K562 (cell line): Measurements from ENCODE around the gene LARP6. TPM values are rescaled to one million over a fixed set of nuclear protein-coding genes. Genes with fewer than 3 reads are reported as not detected.

Source experiments
- ATAC-seq: fragments of 200-7000 bp; cut with Tn5 transposase; 3 replicates; pipeline ENCODE4 v1.9.1; 2020; ENCODE audit warnings: moderate library complexity
- BruUV-seq: library from RNA; stranded (reverse); fragments of 400-500 nt; replicated peaks from 2 replicates; lab custom pipeline; 2021; lab: Mats Ljungman, UMichigan
- CTCF ChIA-PET: fragments of 300-600 bp; formaldehyde crosslinking; extraction: SDS; loops from one replicate; lab custom pipeline; 2021; ENCODE audit warnings: low intra/inter-chr PET ratio; lab: Yijun Ruan, JAX
- POLR2A ChIA-PET: fragments of 300-600, 350-650 bp; sonication (Branson Sonifier 250); formaldehyde crosslinking; extraction: SDS; loops from one replicate; lab custom pipeline; 2021; ENCODE audit warnings: antibody characterized with exemption, inconsistent platforms; lab: Yijun Ruan, JAX
- DNase-seq, 4 experiments: peaks; one replicate each; pipeline versions ENCODE4 v3.0.0 to v3.0.0-alpha.2; 2011 to 2018; ENCODE audit warnings: low spot score in 3 of 4, mixed read lengths in 3 of 4; ENCODE audit errors: extremely low read depth in 1 of 4
- FAIRE-seq: peaks from 2 replicates; lab custom pipeline; 2011; peaks lifted over from hg19 to GRCh38; lab: Jason Lieb, UNC
- H2AFZ ChIP-seq: 2 replicates; pipeline ENCODE4 v1.6.0; 2011; ENCODE audit warnings: low read depth, low read length, control low read depth, inconsistent platforms
- H3K27ac ChIP-seq: fragments of 200-600 bp; 3 replicates; pipeline ENCODE4 v1.8.0; 2011; ENCODE audit warnings: low read depth, mild to moderate bottlenecking, control low read depth, inconsistent platforms, low read length, moderate library complexity, mixed read lengths; ENCODE audit errors: extremely low read depth
- H3K27me3 ChIP-seq, 2 experiments: fragments of 300-600 bp in 1 of 2; 2 replicates in 1 of 2; 3 replicates in 1 of 2; pipeline versions ENCODE4 v1.6.0 to v1.8.0; 2011; ENCODE audit warnings: inconsistent platforms in 2 of 2, low read length in 2 of 2, mild to moderate bottlenecking in 1 of 2, mixed read lengths in 1 of 2, moderate library complexity in 1 of 2; ENCODE audit not compliant: control insufficient read depth in 2 of 2, insufficient read depth in 2 of 2
- H3K36me3 ChIP-seq: fragments of 300-600 bp; 3 replicates; pipeline ENCODE4 v1.8.0; 2011; ENCODE audit warnings: mild to moderate bottlenecking, low read length, inconsistent platforms; ENCODE audit not compliant: control insufficient read depth, insufficient read depth
- H3K4me1 ChIP-seq, 2 experiments: fragments of 200-600 bp in 1 of 2; replicated peaks in 1 of 2; 2 replicates in 1 of 2; 3 replicates in 1 of 2; pipeline versions ENCODE4 v1.5.1 to v1.8.0; 2011; ENCODE audit warnings: inconsistent platforms in 2 of 2, low read length in 2 of 2, mild to moderate bottlenecking in 1 of 2, mixed read lengths in 1 of 2, moderate library complexity in 1 of 2; ENCODE audit not compliant: control insufficient read depth in 2 of 2, insufficient read depth in 2 of 2
- H3K4me2 ChIP-seq: 2 replicates; pipeline ENCODE4 v1.6.1; 2011; ENCODE audit warnings: low read length, control low read depth, inconsistent platforms, mixed read lengths; ENCODE audit not compliant: insufficient read depth
- H3K4me3 ChIP-seq: fragments of 200-600 bp; sonication (generic), shearing (Covaris generic); 2 replicates; pipeline ENCODE4 v1.5.1; 2016; ENCODE audit warnings: control low read depth, inconsistent platforms
- H3K79me2 ChIP-seq: fragments of 200-600 bp; 3 replicates; pipeline ENCODE4 v1.8.0; 2011; ENCODE audit warnings: low read length, inconsistent platforms; ENCODE audit not compliant: control insufficient read depth, insufficient read depth
- H3K9ac ChIP-seq, 2 experiments: 2 replicates each; pipeline versions ENCODE4 v1.6.0 to v1.6.1; 2011; ENCODE audit warnings: low read depth in 2 of 2, low read length in 2 of 2, control low read depth in 1 of 2, inconsistent platforms in 1 of 2, mild to moderate bottlenecking in 1 of 2, mixed read lengths in 1 of 2; ENCODE audit not compliant: insufficient read depth in 1 of 2
- H3K9me1 ChIP-seq: one replicate; pipeline ENCODE4 v1.6.0; 2011; ENCODE audit warnings: inconsistent platforms, mild to moderate bottlenecking, low read length, moderate library complexity; ENCODE audit not compliant: control insufficient read depth, insufficient read depth
- H3K9me3 ChIP-seq: replicated peaks from 2 replicates; pipeline ENCODE4 v1.5.1; 2011; ENCODE audit warnings: low read depth, low read length, inconsistent platforms; ENCODE audit not compliant: control insufficient read depth, insufficient read depth
- H4K20me1 ChIP-seq: replicated peaks from 2 replicates; pipeline ENCODE4 v1.6.1; 2011; ENCODE audit warnings: low read length, inconsistent platforms, mixed read lengths; ENCODE audit not compliant: control insufficient read depth, insufficient read depth
- NFXL1 ChIP-seq: fragments of 450-650 bp; formaldehyde crosslinking; IDR thresholded peaks from 2 replicates; pipeline ENCODE4 v1.4.0; 2021; ENCODE audit warnings: mild to moderate bottlenecking
- ZNF407 ChIP-seq: fragments of 450-650 bp; IDR thresholded peaks from 2 replicates; pipeline ENCODE4 v1.6.1; 2016; ENCODE audit warnings: low read depth
- in situ Hi-C: fragments of 300-500 bp; cut with MboI; formaldehyde crosslinking; loops from 4 replicates; pipeline ENCODE4 v1.15.0; 2018; ENCODE audit warnings: inconsistent platforms, mixed read lengths
- intact Hi-C: fragments of 100-400 bp; cut with micrococcal nuclease; formaldehyde crosslinking; loops from 2 replicates; pipeline ENCODE4 v1.14.2; 2022
- polyA plus RNA-seq, 8 experiments: library from polyadenylated mRNA; depleted of rRNA in 4 of 8; stranded (reverse) in 5 of 8; unstranded in 3 of 8; fragments of >200 nt; fragmentation: Nextera tagmentation in 2 of 8; fragmentation: Illumina TruSeq in 1 of 8; extraction: Ambion mirVana in 2 of 8; extraction: Trizol in 1 of 8; gene quantifications; 2 replicates each; pipeline versions ENCODE4 v1.2.1 to v1.2.3, GENCODE V29; 2011 to 2014; ENCODE audit warnings: inconsistent platforms in 1 of 8, missing spikeins in 1 of 8
- total RNA-seq, 7 experiments: library from RNA; depleted of rRNA in 6 of 7; stranded (reverse); fragments of >200 nt in 6 of 7; fragmentation: Illumina TruSeq in 2 of 7; extraction: Trizol in 2 of 7; gene quantifications; 2 replicates each; pipeline versions ENCODE4 v1.2.1 to v1.2.3, GENCODE V29; 2011 to 2021; ENCODE audit warnings: low replicate concordance in 1 of 7

LARP6 gene
- total and polyA plus RNA-seq, 9 of the 15 experiments (the other 6 are each of a cell fraction or from before 2014, with no cell fraction given), result not detected

- TF ChIP-seq ZNF407, result no peak
These were observed 30.8 kb downstream of the LARP6 start (continued) for GRCh38 chr15:70823196-70823595.

GRCh38 chr15:70820214-70820613 is 33.7 kb downstream of the LARP6 start:
- intact Hi-C loops, result no loop called here
- ATAC-seq, result no peak
- H3K36me3 ChIP-seq, result no peaks in the 10 kb centered on the region
- BruUV-seq, result no TSS peak
- no peak for TF ChIP-seq NFXL1 (CRISPR knock-in tag)
- TF ChIP-seq, all 486 proteins: peak for 0
- Histone ChIP-seq H3K27me3 (no peaks in the 10 kb centered on the region), H3K4me2 (no peak overlapping the region), H3K9me1 (no peaks in the 10 kb centered on the region), H2AFZ (no peak overlapping the region), H3K9me3 (no peaks in the 10 kb centered on the region), H3K4me1 (no peaks in the 10 kb centered on the region), H3K4me3 (no peak overlapping the region), H3K27ac (no peak overlapping the region), H3K9ac (no peak overlapping the region), H3K79me2 (no peaks in the 10 kb centered on the region), H4K20me1 (no peaks in the 10 kb centered on the region)
- ChIA-PET POLR2A (no interaction called here), CTCF (no interaction called here)
- DNase-seq (no peak), FAIRE-seq (no peak)
- in situ Hi-C loops, result no loop called here
